Neural progenitor cell (in vitro differentiated cells): ENCODE measurements around the gene ATP23. TPM values are rescaled to one million over a fixed set of nuclear protein-coding genes. Genes with fewer than 3 reads are reported as not detected.

Source experiments
- DNase-seq: peaks from one replicate; pipeline ENCODE4 v3.0.0-alpha.2; 2016; ENCODE audit warnings: low spot score
- H2AFZ ChIP-seq: fragments of 200-600 bp; sonication (generic); replicated peaks from 2 replicates; pipeline ENCODE4 v1.6.1; 2016; ENCODE audit warnings: antibody characterized with exemption
- H3F3A ChIP-seq: fragments of 200-600 bp; sonication (generic); 2 replicates; pipeline ENCODE4 v1.6.1; 2016; ENCODE audit warnings: antibody characterized with exemption, low read depth
- H3K27ac ChIP-seq: fragments of 200-600 bp; sonication (generic); 2 replicates; pipeline ENCODE4 v1.5.1; 2016; ENCODE audit warnings: mild to moderate bottlenecking
- H3K27me3 ChIP-seq: fragments of 200-600 bp; sonication (generic); 2 replicates; pipeline ENCODE4 v1.6.1; 2016; ENCODE audit warnings: mild to moderate bottlenecking, moderate library complexity
- H3K36me3 ChIP-seq: fragments of 200-600 bp; sonication (generic); 2 replicates; pipeline ENCODE4 v1.5.1; 2016
- H3K4me1 ChIP-seq: fragments of 200-600 bp; sonication (generic); 2 replicates; pipeline ENCODE4 v1.6.1; 2016; ENCODE audit warnings: mixed run types
- H3K4me2 ChIP-seq: fragments of 200-600 bp; sonication (generic); 2 replicates; pipeline ENCODE4 v1.6.1; 2016
- H3K4me3 ChIP-seq: fragments of 200-600 bp; sonication (generic); 2 replicates; pipeline ENCODE4 v1.5.1; 2016
- H3K79me2 ChIP-seq: fragments of 200-600 bp; sonication (generic); 2 replicates; pipeline ENCODE4 v1.6.1; 2016; ENCODE audit warnings: low read depth
- H3K9ac ChIP-seq: fragments of 200-600 bp; sonication (generic); 2 replicates; pipeline ENCODE4 v1.6.1; 2016
- H3K9me3 ChIP-seq: fragments of 200-600 bp; sonication (generic); 2 replicates; pipeline ENCODE4 v1.5.1; 2016; ENCODE audit warnings: low read depth
- H4K20me1 ChIP-seq: fragments of 200-600 bp; sonication (generic); 2 replicates; pipeline ENCODE4 v1.6.1; 2016; ENCODE audit warnings: low read depth
- H3K27ac Mint-ChIP-seq: 3 replicates; pipeline ENCODE4 v1.8.0; 2021; ENCODE audit warnings: mixed read lengths
- H3K27me3 Mint-ChIP-seq: 2 replicates; pipeline ENCODE4 v1.8.0; 2022; ENCODE audit warnings: low read depth, mild to moderate bottlenecking, inconsistent platforms, moderate library complexity, mixed read lengths; ENCODE audit not compliant: insufficient read depth
- H3K36me3 Mint-ChIP-seq: 3 replicates; pipeline ENCODE4 v1.8.0; 2021; ENCODE audit warnings: mixed read lengths
- H3K4me1 Mint-ChIP-seq: 3 replicates; pipeline ENCODE4 v1.8.0; 2021; ENCODE audit warnings: mixed read lengths
- H3K4me3 Mint-ChIP-seq: 3 replicates; pipeline ENCODE4 v1.8.0; 2021; ENCODE audit warnings: mild to moderate bottlenecking, moderate library complexity, mixed read lengths
- H3K9me3 Mint-ChIP-seq: 3 replicates; pipeline ENCODE4 v1.8.0; 2020; ENCODE audit warnings: mixed read lengths
- CTCF ChIP-seq: fragments of 200-600 bp; sonication (generic); IDR thresholded peaks from 2 replicates; pipeline ENCODE4 v1.5.1; 2017; ENCODE audit warnings: antibody characterized with exemption, mild to moderate bottlenecking
- EZH2 ChIP-seq: fragments of 200-600 bp; sonication (generic); IDR thresholded peaks from 2 replicates; pipeline ENCODE4 v1.6.1; 2017; ENCODE audit warnings: antibody characterized with exemption, mild to moderate bottlenecking, moderate library complexity
- EZH2phosphoT487 ChIP-seq: fragments of 200-600 bp; sonication (generic); IDR thresholded peaks from 2 replicates; pipeline ENCODE4 v1.6.1; 2017; ENCODE audit warnings: antibody characterized with exemption
- total RNA-seq: library from RNA; depleted of rRNA; stranded (reverse); fragments of >200 nt; gene quantifications from 2 replicates; pipeline ENCODE4 v1.2.3, GENCODE V29; 2015; ENCODE audit warnings: low replicate concordance

ATP23 gene
- total RNA-seq, 1 donor from 2014 or later: 11.4 TPM

DNA sequence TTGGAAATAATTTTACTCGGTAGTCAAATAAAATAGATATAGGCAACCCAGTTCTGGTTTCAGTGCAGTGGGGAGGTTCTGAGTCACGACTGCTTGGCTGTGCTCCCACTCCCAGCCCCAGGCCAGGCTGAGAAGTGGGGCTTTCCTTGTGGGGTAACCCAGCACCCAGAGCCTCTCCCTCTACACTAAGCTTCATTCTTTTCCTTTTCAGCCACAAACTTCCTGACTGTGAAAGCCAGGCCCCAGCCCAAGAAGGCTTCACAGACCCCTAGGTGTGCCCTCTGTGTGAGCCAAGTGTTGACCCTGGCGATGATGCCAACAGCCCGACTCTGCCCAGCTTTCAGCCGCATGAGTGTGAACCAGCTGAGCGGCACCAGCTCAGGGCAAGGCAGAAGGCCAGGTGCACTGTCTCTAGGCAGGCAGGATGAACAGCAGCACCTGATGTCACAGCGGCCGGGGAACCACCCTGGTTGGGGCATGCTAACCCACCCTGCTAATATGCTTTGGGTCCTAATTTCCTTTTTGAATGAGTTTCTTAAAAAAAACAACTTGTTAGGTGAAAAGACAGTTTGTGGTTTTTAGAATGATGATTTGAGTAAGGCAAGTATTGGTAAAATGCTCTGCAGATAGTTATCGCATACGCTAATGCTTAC is 42.2 kb upstream of the ATP23 start:
- H3K4me3 ChIP-seq: no peak overlapping the region
- no peak overlapping the region for H3K4me2 ChIP-seq
- H3K9me3 ChIP-seq: no peaks in the 10 kb centered on the region
- DNase-seq: no peak
- no peak overlapping the region for H3K9ac ChIP-seq
- Mint-ChIP-seq H3K27ac (no peak overlapping the region), H3K9me3 (peaks cover 3% of the 10 kb centered on the region), H3K27me3 (peaks cover 11% of the 10 kb centered on the region), H3K4me1 (peaks cover 39% of the 10 kb centered on the region), H3K4me3 (no peak overlapping the region), H3K36me3 (no peaks in the 10 kb centered on the region)
- H3K36me3 ChIP-seq: no peaks in the 10 kb centered on the region
- TF ChIP-seq CTCF (no peak), EZH2phosphoT487 (no peak), EZH2 (no peak)
- H3K27ac ChIP-seq: no peak overlapping the region
- H3F3A ChIP-seq: peaks cover 21% of the 10 kb centered on the region
- H3K79me2 ChIP-seq: no peaks in the 10 kb centered on the region
- H3K27me3 ChIP-seq: no peaks in the 10 kb centered on the region
- H3K4me1 ChIP-seq: peaks cover 38% of the 10 kb centered on the region
- no peaks in the 10 kb centered on the region for H4K20me1 ChIP-seq
- no peak overlapping the region for H2AFZ ChIP-seq

DNA sequence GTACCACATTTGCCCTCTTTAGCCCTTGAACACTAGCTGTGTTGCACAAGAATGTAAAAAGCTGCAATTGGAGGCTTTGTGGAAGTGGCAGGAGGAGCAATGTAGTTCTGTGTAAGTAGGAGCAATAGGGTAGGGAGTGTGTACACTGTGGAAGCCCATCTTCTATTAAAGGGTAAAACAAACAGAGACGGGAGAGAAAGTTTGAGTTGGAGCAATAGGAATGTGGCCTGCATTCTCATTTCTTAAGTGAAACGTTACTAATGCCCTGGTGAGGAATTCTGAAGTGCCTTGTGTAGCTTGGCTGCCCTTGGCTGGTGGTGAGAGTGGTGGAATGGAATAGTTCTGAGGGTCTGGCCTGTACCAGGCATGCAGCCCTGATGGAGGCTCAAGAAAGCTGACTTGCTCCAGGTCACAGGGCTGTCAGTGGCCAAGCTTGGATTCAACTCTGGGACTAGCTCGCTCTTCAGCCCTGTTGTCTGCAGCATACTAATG is 38.8 kb upstream of the ATP23 start:
- no peaks in the 10 kb centered on the region for H3K9me3 ChIP-seq
- no peak overlapping the region for H3K4me3 ChIP-seq
- H3K4me1 ChIP-seq: peaks cover 10% of the 10 kb centered on the region
- Mint-ChIP-seq H3K27me3 (peaks cover 11% of the 10 kb centered on the region), H3K4me1 (peaks cover 14% of the 10 kb centered on the region), H3K9me3 (no peaks in the 10 kb centered on the region), H3K36me3 (no peaks in the 10 kb centered on the region), H3K27ac (no peak overlapping the region), H3K4me3 (no peak overlapping the region)
- TF ChIP-seq EZH2phosphoT487 (no peak), EZH2 (no peak), CTCF (no peak)
- H3K27ac ChIP-seq: no peak overlapping the region
- DNase-seq: no peak
- no peaks in the 10 kb centered on the region for H3K27me3 ChIP-seq
- no peaks in the 10 kb centered on the region for H4K20me1 ChIP-seq
- H3K9ac ChIP-seq: no peak overlapping the region
- H3F3A ChIP-seq: peaks cover 5% of the 10 kb centered on the region
- no peaks in the 10 kb centered on the region for H3K79me2 ChIP-seq
- no peak overlapping the region for H2AFZ ChIP-seq
- H3K36me3 ChIP-seq: no peaks in the 10 kb centered on the region
- no peak overlapping the region for H3K4me2 ChIP-seq

GRCh38 chr12:57904426-57904825 is 36.9 kb upstream of the ATP23 start:
- no peaks in the 10 kb centered on the region for H3K9me3 ChIP-seq
- H3K27me3 Mint-ChIP-seq: peaks cover 7% of the 10 kb centered on the region
- no peaks in the 10 kb centered on the region for H3K9me3 Mint-ChIP-seq
- DNase-seq: no peak
- TF ChIP-seq CTCF: no peak
- no peak for TF ChIP-seq EZH2
- no peak for TF ChIP-seq EZH2phosphoT487
- H3K4me2 ChIP-seq: no peak overlapping the region
- no peaks in the 10 kb centered on the region for H3K79me2 ChIP-seq
- no peak overlapping the region for H3K27ac Mint-ChIP-seq
- H2AFZ ChIP-seq: no peak overlapping the region
- H3K4me1 ChIP-seq: peaks cover 8% of the 10 kb centered on the region
- no peak overlapping the region for H3K27ac ChIP-seq
- no peak overlapping the region for H3K4me3 Mint-ChIP-seq
- H3K36me3 Mint-ChIP-seq: no peaks in the 10 kb centered on the region
- no peak overlapping the region for H3K9ac ChIP-seq
- H4K20me1 ChIP-seq: no peaks in the 10 kb centered on the region
- no peaks in the 10 kb centered on the region for H3K36me3 ChIP-seq
- H3K27me3 ChIP-seq: no peaks in the 10 kb centered on the region
- H3K4me3 ChIP-seq: no peak overlapping the region
- no peaks in the 10 kb centered on the region for H3F3A ChIP-seq
- peaks cover 7% of the 10 kb centered on the region for H3K4me1 Mint-ChIP-seq
